Measurements from ENCODE around the gene COQ3. TPM values are rescaled to one million over a fixed set of nuclear protein-coding genes. Genes with fewer than 3 reads are reported as not detected.
"Not testable (repeated sequence)": the region's sequence is repeated elsewhere in the genome, so short reads cannot be mapped to it uniquely, and the experiment has no call there.

Gene COQ3
- total RNA-seq, 1 donor from 2014 or later = 11.8 TPM

DNA sequence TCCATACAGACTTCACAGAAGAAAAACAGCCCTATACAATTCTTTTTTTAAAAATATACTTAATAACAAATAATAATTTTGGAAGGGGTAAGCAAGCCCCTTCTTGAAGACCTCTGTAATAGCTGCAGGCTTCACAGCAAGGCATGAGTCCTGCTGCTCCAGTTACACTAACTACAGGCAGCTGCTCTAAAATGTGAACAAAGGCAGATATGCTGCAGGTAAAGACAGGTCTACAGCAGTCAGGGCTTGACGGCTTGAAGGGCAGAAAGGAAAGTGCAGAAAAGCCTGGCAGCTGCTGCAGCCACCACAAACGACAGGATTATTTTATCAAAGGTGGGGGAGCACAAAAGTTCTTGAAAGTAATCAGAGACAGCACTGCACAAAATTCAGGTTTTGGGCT, 55.8 kb downstream of the COQ3 start:
- FAIRE-seq (no peak), DNase-seq (ENCODE audit: low spot score in 2 of 2) (no peak)

DNA sequence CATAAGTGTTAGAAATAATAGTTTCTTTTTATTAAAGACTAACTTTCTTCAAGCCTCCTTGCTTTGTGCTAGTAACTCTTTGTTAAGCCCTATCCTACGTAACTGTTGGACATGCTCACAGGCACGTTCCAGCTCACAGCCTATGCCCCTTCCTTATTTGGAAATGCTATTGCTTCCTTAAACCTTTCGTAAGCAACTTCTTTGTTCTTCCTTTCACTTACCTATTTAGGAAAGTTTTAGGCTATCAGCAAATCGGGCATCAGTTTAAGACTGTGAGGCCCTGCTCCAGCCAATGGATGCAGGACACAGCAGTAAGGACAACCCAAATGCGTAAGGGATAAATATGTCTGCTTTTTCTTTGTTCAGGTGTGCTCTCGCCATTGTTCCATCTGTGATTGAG, 58.7 kb downstream of the COQ3 start:
- DNase-seq (ENCODE audit: low spot score in 2 of 2); FAIRE-seq: not testable (repeated sequence)

DNA sequence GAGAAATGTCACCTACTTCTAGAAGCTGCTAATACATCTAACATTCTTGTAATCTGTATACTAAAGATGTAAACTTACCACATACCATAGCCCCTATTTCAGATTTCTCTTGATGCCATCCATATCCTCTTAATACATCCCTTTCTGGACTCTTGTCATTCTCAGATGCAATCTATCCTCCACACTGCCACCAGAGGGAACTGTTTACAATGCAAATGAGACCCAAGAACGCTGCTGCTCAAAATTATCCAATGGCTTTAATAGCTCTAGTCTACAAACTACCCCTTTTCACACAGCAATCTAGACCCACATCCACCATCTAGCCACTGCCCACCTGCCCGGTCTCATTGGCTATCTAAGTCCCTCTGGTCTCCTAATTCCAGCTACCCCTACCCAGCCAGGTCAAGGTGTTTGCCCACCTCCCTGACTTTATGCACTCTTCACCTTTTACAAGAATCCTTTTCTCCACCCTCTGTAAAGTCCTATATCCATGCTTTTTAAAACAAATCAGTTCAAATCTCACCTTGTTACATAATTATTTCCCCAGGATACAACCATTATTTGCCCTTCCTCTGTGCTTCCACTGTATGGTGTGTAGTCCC, 59.4 kb downstream of the COQ3 start:
- FAIRE-seq (no peak), DNase-seq (ENCODE audit: low spot score in 2 of 2) (no peak)

DNA sequence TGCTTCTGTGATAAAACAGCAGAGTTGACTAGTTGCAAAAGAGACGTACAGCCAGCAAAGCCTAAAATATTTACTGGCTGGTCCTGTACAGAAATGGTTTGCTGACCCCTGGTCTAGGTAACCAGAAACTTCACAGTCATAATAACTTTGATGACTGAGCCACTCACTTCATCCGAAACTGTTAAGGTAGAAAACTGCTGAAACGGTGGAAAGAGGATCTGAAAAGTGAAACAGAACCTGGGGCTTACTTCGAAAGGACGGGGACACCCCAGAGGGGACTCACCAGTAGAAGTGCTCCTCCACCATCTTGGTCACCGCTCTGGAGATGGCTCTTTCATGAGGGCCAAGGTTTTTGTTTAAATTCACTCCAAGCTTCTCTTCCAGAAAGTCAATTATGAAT, 60.9 kb downstream of the COQ3 start:
- no peak for FAIRE-seq
- no peak for DNase-seq (ENCODE audit: low spot score in 2 of 2)

DNA sequence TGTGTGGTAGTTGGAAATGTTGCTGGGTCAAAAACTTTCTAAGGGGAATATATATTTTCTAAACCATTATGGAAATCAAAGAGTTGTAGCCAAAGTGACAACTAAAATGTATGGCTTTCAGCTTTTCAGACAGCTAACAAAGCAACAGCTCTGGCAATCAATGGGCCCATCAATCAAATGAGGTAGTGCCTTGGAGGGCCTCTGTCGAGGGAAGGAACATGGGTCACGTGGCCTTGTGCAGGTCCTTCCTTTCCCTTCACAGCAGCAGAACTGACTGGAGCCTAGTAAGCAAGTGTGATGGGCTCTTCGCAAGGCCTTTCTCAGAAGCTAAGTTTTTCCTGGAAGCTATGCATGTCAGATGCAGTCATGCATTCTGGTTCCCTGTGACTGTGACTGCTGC, 62.5 kb downstream of the COQ3 start:
- no peak for DNase-seq (ENCODE audit: low spot score in 2 of 2)
- no peak for FAIRE-seq

DNA sequence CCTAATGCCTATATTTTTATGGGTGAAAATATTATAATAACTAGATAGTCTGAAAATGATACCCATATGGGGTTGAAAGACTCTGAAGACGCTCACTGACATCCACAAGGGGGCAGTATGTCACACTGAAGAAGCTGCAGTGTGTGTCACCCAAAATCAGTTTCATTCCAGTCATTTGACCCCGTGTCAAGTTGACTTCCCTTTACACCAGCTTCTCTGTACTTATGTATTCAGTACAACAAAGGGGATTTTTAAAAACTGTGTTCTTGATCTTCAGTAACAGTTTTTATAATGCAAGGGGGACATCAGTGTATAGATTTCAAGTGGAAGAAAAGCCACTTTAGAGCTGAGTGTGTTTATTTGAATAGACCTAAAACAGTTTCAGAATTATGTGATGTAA, 63.8 kb downstream of the COQ3 start:
- peak in 1 of 2 donors; percentile 41 for DNase-seq (ENCODE audit: low spot score in 2 of 2)
- no peak for FAIRE-seq

DNA sequence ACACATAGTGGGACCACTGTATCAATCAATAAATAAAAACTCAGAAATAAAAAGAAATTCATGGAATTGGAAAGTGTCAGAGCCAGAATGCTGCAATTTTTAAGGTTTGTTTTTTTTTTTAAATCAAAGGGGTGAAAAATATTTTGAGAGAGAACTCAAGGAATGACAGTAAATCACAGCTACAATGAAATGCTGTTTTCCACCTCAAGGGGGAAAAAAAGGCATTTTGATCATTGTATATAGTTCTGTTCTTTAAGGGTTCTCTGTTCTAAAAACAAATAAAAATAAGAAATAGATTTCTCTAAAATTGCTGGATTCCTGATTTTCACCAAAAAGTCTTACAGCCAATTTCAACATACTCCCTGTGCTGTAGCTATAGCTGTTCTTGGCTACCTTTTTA, 69.0 kb downstream of the COQ3 start:
- no peak for DNase-seq (ENCODE audit: low spot score in 2 of 2)
- no peak for FAIRE-seq

Other genes with a start within 250 kb of the COQ3 start
- 41.6 TPM for gene FAXC, start 44.5 kb downstream of the COQ3 start, total RNA-seq
- 90.9 TPM for gene PNISR, start 31.1 kb upstream of the COQ3 start, total RNA-seq
- gene USP45, start 121.2 kb upstream of the COQ3 start, total RNA-seq = 15.1 TPM
- 92.1 TPM for gene CCNC, start 174.5 kb upstream of the COQ3 start, total RNA-seq
- not detected for gene PRDM13, start 212.6 kb upstream of the COQ3 start, total RNA-seq